Activated CD4-positive, alpha-beta T cell treated with anti-CD3 and anti-CD28 coated beads, Interleukin-2, Interleukin-6, amounts not matched to agents 100 ng/mL and 50 ng/mL, durations not matched to agents 16 hours and 8 hours (primary cell): ENCODE data around the gene TRDN.

Experiments used
- DNase-seq: peaks from one replicate; pipeline ENCODE4 v3.0.0-alpha.2; 2020

TRDN gene

DNA sequence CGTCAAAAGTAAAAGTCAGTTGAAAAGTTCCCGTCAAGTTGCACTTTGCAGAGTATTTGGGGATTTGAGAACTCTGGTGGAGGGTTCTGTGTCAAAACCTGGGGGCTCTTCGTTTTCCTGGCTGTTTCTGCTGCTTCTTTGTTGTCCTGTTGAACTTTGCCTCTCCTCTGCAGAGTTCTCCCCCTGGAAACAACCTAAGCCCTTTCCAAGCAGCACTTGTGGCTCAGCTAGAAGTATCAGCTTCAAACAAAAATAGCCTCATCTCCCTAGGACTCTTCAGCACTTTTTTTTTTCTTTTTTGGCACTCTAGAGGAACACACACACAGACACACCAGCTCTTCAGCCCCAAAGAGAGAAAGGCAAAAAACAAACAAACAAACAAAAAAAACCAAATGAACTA, at the start of gene TRDN:
Gene TRDN (minus strand): TSS at position 169 of the 400 bp plus-strand sequence. CDS start 175 bp downstream, outside the sequence.
- DNase-seq = no peak

GRCh38 chr6:123681957-123682462, 45.3 kb upstream of the TRDN start:
- no peak for DNase-seq

- DNase-seq = no peak
Observed at GRCh38 chr6:123677897-123678296, 41.1 kb upstream of the TRDN start.

DNA sequence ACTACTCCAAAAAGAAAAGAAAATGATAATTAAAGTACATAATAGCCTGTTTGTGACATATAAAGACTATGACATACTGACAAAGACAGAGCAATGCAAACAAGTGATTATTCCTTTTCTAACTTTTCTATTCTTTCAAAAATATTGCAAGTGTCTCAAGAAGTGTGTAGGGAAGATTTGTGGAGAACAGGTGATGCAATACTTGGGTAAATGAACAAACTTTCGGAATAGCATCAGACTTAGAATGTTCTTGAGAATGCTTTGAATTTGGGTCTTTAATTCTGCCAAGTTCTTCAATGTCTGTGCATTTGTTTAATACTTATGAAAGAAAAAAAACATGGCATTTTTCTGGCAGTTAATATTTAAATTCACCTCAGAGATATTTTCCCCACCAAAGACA, 40.0 kb upstream of the TRDN start:
- DNase-seq = no peak

- no peak for DNase-seq
Observed at GRCh38 chr6:123668965-123669591, 32.3 kb upstream of the TRDN start.

DNA sequence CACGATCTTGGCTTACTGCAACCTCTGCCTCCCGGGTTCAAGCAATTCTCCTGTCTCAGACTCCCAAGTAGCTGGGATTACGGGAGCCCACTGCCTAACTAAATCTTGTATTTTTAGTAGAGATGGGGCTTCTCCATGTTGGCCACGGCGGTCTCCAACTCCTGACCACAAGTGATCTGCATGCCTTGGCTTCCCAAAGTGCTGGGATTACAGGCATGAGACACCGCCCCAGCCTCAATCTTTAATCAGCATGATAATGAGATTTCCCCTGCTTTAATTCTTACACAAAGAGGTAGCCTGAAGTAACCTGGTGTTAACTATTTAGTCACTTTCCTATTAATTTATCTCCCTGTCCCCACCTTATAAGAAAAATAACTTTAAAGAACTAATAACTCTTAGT, 31.3 kb upstream of the TRDN start:
- no peak for DNase-seq

- no peak for DNase-seq
Observed at GRCh38 chr6:123663436-123663835, 26.7 kb upstream of the TRDN start.

DNA sequence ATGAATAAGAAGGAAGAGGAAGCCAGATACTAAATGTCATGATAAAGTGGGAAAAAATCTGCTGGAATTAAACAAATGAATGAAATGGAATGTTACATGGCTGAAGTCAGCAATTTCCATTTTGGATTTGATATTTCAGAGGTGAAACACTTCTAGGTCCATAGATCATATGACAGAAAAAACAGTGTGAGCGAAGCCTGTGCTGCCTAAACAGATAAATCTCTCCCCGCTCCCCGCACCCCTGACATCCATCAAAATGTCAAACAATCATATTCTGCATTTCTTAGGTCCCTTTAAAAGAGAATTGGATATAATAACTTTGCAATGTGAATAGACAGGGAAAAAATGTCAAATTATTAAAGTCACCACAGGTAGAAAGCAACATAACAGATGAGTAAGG, 26.0 kb upstream of the TRDN start:
- DNase-seq = no peak

DNA sequence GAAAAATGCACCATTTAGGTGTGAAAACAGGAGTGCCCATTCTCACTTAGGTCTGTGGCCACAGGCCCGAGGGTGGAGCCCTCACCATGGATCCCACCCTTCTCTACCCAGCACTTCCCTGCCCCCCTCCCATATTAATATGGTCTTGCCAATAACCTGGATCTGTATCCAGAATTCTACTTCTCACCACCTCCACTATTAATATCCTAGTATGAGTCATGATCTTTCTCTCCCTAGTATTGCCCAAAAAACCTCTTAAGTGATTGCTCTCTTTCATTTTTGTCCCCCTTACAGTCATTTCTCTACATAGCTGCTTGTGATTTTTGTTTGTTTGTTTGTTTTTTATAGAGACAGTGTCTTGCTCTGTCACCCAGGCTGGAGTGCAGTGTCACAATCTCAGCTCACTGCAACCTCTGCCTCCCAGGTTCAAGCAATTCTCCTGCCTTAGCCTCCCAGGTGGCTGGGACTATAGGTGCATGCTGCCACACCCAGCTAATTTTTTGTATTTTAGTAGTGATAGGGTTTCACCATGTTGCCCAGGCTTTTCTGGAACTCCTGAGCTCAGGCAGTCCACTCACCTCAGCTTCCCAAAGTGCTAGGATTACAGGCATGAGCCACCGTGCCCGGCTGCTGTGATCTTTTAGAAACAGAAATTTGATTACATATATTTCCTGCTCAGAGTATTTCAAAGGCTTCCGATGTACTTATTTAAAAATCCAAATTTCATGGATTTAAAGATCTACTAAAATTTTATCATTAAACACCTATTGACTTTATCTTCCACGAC, 24.5 kb upstream of the TRDN start:
- no peak for DNase-seq

DNA sequence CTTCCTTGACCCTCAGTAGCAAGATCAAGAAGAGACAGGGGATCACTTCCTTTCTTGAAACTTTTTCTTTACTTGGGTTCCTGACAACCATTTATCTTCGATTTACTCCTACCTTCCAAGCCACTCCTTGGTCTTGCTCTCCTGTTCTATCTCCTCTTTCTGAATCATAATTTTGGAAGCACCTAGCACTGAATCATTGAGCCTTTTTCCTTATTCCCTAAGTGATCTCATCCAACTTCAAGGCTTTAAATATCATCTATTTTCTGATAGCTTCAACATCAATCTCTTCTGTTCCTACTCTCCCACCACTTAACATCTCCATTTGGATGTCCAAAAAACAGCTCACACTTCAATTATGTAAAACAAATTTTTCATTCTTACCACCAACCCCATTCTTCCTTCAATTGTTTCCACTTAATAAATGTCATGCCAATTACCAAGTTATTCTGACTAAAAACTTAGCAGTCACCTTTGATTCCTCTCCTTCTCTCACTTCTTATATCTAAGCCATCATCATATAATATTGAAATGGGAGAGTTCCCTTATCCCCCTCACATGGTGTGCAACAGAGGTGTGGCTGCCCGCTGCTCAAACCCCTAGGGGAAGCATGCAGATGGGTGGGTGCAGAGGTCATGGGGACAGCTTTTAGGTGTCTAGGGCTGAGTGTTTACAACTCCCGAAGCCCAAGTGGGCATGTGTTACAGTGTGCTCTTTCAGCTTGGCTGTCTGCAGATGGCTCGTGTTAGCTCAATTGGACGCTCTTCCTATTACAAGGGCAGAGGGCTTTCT, 23.4 kb upstream of the TRDN start:
- no peak for DNase-seq

DNA sequence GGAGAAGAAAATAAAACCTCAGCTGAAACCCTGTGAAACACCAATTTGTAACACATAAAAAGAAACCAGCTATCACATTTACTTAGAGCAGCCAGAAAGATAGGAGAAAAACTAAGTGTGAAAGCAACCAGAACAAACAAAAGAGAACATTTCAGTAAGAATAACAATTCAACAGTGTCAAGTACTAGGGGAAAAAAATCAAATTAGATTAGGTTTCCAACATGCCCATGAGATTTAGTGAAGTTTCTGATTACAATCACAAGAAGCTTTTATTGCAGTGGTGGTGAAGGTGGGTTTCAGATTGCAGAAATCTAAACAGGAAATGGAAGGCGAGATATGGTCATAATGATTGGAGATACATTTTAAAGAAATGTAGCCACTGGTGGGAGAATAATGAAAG, 22.1 kb upstream of the TRDN start:
- no peak for DNase-seq

- no peak for DNase-seq
Observed at GRCh38 chr6:123655521-123656306, 19.0 kb upstream of the TRDN start.

- DNase-seq = no peak
Observed at GRCh38 chr6:123648723-123649122, 12.0 kb upstream of the TRDN start.

DNA sequence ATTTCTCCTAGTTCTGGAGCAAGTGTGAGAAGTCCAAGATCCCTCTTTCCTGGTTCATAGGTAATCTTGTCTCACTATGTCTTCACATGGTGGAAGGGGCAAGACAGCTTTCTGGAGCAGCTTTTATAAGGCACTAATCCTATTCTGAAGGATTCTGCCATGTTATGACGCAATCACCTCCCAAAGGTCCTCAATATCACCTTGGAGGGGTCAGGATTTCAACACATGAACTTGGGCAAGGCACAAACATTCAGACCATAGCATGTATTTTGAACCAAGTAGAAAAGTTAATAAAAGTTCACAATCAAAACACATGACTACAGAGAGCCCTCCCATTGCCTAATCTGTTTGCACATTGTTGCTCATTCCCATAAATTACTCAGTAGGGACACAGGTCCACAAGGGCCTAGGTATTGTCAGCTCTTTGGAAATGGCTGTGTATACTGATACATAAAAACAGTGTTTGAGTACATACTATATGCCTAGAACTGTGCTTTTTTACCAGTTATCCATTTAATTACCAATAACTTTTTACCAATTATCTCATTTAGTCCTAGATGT, 11.3 kb upstream of the TRDN start:
- DNase-seq = no peak

- no peak for DNase-seq
Observed at GRCh38 chr6:123641497-123641896, 4.7 kb upstream of the TRDN start.

- DNase-seq = no peak
Observed at GRCh38 chr6:123640567-123641187, 3.9 kb upstream of the TRDN start.

DNA sequence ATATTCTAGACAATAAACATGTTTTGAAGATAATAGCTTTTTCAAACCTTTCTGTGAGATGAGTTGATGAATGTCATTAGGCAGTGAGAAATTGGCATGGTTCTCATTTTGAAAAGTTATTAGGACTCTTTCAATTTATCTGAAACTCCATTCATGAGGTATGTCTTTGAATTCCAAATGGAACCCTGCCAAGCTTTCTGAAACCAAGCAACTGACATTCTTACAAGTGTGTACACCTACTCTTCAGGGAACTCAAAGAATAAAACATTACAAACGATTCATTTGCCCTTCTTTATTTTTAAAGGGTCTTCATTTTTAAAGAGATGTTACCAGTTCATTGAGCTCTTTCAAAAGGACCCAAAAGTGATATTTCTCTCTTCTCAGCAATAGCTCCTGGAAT, 2.1 kb upstream of the TRDN start:
- no peak for DNase-seq

DNA sequence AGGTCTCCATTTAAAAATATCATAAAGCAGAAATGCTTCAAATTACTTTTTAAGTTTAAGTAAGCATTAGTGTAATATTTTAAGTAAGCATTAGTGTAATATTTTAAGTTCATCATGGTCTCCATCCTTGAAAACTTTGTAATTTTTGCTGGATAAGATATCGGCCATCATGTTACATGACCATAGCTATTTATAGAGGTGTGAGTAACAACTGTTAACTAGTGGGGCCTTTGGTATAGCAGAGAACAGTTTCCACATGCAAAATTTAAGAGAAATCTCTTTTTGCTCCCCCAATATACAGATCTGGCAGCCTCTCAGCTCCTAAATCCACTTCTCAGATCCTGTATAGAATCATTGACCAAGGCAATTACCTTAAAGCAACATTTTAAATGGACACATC, 468 bp downstream of the TRDN start:
- DNase-seq = no peak

DNA sequence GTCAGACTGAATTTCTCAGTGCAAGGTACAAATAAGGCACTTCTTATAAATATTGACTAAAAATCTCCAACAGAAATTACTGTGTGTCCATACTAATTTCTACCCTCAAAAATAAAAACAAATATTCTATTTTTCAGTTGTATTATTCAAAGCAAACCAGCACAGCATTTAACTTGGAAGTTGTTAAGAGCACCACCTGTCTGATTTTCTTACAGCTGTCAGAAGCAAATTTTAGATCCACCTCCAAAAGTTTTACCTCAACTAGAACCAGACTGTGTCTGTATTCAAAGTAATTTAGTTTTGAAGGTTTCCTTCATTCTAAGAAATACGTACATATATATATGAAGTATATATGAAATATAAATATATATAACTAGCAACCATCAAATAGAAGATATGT, 1.2 kb downstream of the TRDN start:
- DNase-seq = no peak

DNA sequence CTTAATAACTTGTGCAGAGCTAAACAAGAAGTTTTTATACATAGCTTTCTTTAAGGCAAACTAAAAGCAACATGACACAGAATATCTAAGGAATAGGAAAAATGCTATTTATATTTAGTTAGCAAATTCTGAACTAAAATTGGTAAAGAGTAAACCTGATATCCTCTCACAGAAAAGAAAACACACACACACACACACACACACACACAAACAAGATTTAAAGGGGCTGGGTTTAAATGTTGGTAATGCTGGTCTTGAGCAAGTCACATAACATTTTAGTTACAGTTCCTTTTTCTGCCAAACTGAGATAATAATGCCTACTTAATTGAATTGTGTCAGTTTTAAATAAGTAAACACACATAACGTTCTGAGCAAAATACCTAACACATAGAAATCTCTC, 1.6 kb downstream of the TRDN start:
- DNase-seq = no peak

GRCh38 chr6:123632641-123633040, 4.1 kb downstream of the TRDN start:
- no peak for DNase-seq
